Memory B cell (primary cell): Measurements from ENCODE around the gene APCDD1.

Experiments used
- ATAC-seq: fragments of 150-1000 bp; cut with Tn5 transposase; 2 replicates; pipeline ENCODE4 v1.10.0; 2021; ENCODE audit warnings: low read depth, mild to moderate bottlenecking, moderate library complexity
- DNase-seq, 2 donors: peaks; one replicate each; pipeline ENCODE4 v3.0.0; 2022; ENCODE audit warnings: low spot score in 2 of 2
- H3K27ac Mint-ChIP-seq: one replicate; pipeline ENCODE4 v1.8.0; 2022; ENCODE audit warnings: mild to moderate bottlenecking, moderate library complexity, mixed read lengths
- H3K27me3 Mint-ChIP-seq: one replicate; pipeline ENCODE4 v1.8.0; 2022; ENCODE audit warnings: mixed read lengths
- H3K36me3 Mint-ChIP-seq: one replicate; pipeline ENCODE4 v1.8.0; 2022; ENCODE audit warnings: mild to moderate bottlenecking, mixed read lengths
- H3K4me1 Mint-ChIP-seq: one replicate; pipeline ENCODE4 v1.8.0; 2022; ENCODE audit warnings: mixed read lengths
- H3K4me3 Mint-ChIP-seq: one replicate; pipeline ENCODE4 v1.8.0; 2022; ENCODE audit warnings: mild to moderate bottlenecking, moderate library complexity, mixed read lengths
- H3K9me3 Mint-ChIP-seq: one replicate; pipeline ENCODE4 v1.8.0; 2022; ENCODE audit warnings: mixed read lengths

APCDD1 gene

GRCh38 chr18:10419420-10420103 lies 34.9 kb upstream of the APCDD1 start:
- H3K4me3 Mint-ChIP-seq = no peak overlapping the region
- DNase-seq (no peak), ATAC-seq (no peak)
- H3K27me3 Mint-ChIP-seq = peaks cover 14% of the 10 kb centered on the region
- peaks cover 2% of the 10 kb centered on the region for H3K36me3 Mint-ChIP-seq
- peaks cover 3% of the 10 kb centered on the region for H3K9me3 Mint-ChIP-seq
- H3K4me1 Mint-ChIP-seq = no peaks in the 10 kb centered on the region
- no peak overlapping the region for H3K27ac Mint-ChIP-seq

DNA sequence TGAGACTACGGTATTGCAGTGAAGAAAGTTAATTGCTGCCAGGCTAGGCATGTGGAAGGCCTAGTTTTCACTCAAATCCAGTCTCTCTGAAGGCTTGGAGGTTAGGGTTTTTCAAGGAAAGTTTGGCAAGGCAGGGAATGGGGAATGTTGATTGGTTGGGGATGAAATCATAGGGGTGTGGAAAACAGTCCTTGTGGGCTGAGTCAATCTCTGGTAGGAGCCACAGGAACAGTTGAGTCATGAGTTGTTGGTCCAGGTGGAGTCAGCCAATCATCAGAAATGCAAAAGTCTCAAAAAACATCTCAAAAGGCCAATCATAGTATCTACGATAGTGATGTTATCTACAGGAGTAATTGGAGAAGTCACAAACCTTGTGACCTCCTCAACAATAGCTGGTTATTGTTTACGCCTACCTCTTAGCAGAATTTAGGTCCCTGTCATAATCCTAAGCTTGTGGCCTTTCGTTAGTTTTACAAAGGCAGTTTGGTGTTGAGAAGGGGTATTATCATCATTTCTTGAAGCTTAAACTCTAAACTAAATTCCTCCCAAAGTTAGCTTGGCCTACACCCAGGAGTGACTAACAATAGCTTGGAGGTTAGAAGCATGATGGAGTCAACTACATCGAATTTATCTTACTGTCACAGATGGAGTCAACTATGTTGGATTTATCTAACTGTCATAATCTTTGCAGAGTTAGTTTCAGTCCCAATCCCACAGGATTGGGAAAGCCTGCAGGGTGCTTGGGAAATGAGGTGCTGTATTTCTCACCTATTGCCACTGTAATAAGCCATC lies 33.7 kb upstream of the APCDD1 start:
- Mint-ChIP-seq H3K4me1 (no peaks in the 10 kb centered on the region), H3K9me3 (peaks cover 3% of the 10 kb centered on the region), H3K36me3 (peaks cover 2% of the 10 kb centered on the region), H3K27ac (no peak overlapping the region), H3K4me3 (no peak overlapping the region), H3K27me3 (peaks cover 11% of the 10 kb centered on the region)
- ATAC-seq (no peak), DNase-seq (no peak)

DNA sequence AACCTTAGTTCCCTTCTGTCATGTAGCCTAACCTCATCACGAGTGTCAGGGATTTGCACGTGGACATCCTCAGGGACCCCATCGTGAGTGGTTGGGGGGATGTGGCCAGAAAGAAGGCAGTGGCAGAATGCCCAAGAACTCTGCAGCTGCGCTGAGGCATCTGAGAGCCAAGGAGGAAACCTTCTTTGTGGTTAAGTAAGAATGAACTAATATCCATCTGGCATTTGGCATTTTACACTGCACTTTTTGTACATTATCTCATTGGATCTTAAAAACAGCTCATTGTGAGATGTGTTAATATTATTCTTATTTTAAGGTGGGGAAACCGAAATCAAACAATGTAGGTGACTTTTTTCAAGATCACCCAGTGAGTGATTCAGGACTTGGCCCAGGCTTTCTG lies 32.6 kb upstream of the APCDD1 start:
- Mint-ChIP-seq H3K4me3 (no peak overlapping the region), H3K27me3 (peaks cover 13% of the 10 kb centered on the region), H3K27ac (no peak overlapping the region), H3K4me1 (no peaks in the 10 kb centered on the region), H3K9me3 (peaks cover 3% of the 10 kb centered on the region), H3K36me3 (peaks cover 2% of the 10 kb centered on the region)
- no peak for DNase-seq
- no peak for ATAC-seq

- H3K4me1 Mint-ChIP-seq = no peaks in the 10 kb centered on the region
- H3K36me3 Mint-ChIP-seq = peaks cover 2% of the 10 kb centered on the region
- peaks cover 14% of the 10 kb centered on the region for H3K27me3 Mint-ChIP-seq
- DNase-seq (no peak), ATAC-seq (no peak)
- no peak overlapping the region for H3K4me3 Mint-ChIP-seq
- no peak overlapping the region for H3K27ac Mint-ChIP-seq
- peaks cover 3% of the 10 kb centered on the region for H3K9me3 Mint-ChIP-seq
These were observed 31.7 kb upstream of the APCDD1 start for GRCh38 chr18:10422731-10423130.

DNA sequence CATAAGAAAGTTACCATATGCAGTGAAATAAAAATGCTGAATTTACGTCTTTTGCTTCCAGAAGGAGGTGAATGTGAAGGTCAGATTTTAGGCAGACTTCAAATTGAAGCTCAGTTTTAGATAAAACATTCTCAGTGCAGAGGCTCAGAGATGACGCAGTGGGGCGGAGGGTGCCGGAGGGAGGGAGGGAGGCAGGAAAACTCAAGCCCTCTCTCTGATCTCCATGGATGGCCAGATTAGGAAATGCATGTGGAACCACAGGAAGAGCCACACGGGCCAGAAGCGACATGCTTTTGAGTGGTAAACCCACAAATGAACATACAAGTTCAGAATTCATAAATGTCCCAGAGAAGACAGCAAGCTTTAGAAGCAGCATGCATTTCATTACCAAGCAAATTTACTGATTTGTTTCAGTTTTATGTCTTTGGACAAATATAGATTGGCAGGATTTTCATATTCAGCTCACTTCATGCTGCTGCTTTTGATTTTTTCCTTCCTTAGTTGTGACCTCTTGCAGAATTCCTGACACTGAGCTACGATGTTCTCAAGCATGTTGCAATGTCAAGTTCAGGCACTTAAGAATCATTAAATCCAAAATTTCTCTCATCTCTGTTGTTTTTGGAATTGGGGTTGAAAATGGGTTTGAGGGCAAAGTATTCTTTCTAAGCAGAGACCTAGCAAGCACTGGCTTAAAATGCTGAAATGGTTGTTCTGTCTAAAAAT lies 29.7 kb upstream of the APCDD1 start:
- Mint-ChIP-seq H3K4me3 (no peak overlapping the region), H3K27ac (no peak overlapping the region), H3K27me3 (peaks cover 14% of the 10 kb centered on the region), H3K36me3 (peaks cover 2% of the 10 kb centered on the region), H3K9me3 (peaks cover 3% of the 10 kb centered on the region), H3K4me1 (no peaks in the 10 kb centered on the region)
- DNase-seq (no peak), ATAC-seq (no peak)

DNA sequence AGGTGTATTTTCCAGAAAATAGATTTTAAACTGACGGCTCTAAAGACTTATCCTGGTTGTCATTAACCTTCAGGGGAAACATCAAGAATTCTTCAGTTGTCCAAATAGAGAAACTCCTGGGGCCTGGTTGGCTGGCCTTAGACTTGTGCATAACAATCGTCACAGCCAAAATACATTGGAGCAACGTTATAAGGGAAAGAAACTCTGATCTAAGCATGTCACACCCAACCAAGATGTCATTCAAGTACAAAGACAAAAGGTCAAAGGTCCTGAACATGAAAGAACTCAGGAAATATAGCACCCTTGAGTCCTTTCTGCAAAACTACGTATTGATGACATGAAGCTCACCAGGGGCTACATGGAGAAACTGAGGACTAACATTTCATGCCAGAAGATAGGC lies 23.8 kb upstream of the APCDD1 start:
- Mint-ChIP-seq H3K36me3 (no peaks in the 10 kb centered on the region), H3K27ac (no peak overlapping the region), H3K9me3 (no peaks in the 10 kb centered on the region), H3K27me3 (peaks cover 3% of the 10 kb centered on the region), H3K4me3 (no peak overlapping the region), H3K4me1 (no peaks in the 10 kb centered on the region)
- no peak for ATAC-seq
- no peak for DNase-seq

GRCh38 chr18:10431680-10432079 lies 22.8 kb upstream of the APCDD1 start:
- no peak for ATAC-seq
- Mint-ChIP-seq H3K36me3 (no peaks in the 10 kb centered on the region), H3K27me3 (peaks cover 1% of the 10 kb centered on the region), H3K9me3 (no peaks in the 10 kb centered on the region), H3K4me1 (no peaks in the 10 kb centered on the region), H3K27ac (no peak overlapping the region), H3K4me3 (no peak overlapping the region)
- no peak for DNase-seq

DNA sequence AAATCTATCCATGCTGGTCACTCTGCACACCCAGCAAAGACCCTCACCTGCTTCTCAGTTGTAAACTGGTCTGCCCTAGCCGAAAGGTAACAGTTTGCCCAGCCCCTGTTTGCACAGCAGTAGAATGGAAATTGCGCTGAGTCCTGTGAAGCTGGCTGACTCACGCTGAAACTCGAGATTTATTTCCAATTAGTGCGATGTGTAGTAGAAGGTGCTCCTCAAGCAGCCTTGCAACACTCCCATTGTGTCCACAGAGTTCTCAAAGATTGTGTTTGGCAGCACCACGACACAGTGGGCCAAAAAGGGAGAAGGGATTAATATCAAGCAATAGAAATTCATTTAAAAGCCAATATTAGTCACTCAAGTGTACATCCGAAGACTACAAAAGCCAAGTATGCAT lies 21.7 kb upstream of the APCDD1 start:
- DNase-seq = no peak
- H3K4me1 Mint-ChIP-seq = no peaks in the 10 kb centered on the region
- H3K9me3 Mint-ChIP-seq = no peaks in the 10 kb centered on the region
- ATAC-seq = no peak
- H3K36me3 Mint-ChIP-seq = no peaks in the 10 kb centered on the region
- H3K27me3 Mint-ChIP-seq = no peaks in the 10 kb centered on the region
- no peak overlapping the region for H3K27ac Mint-ChIP-seq
- no peak overlapping the region for H3K4me3 Mint-ChIP-seq

GRCh38 chr18:10436160-10436559 lies 18.3 kb upstream of the APCDD1 start:
- no peak for ATAC-seq
- Mint-ChIP-seq H3K36me3 (no peaks in the 10 kb centered on the region), H3K27me3 (peaks cover 3% of the 10 kb centered on the region), H3K27ac (no peak overlapping the region), H3K9me3 (no peaks in the 10 kb centered on the region), H3K4me3 (no peak overlapping the region), H3K4me1 (no peaks in the 10 kb centered on the region)
- no peak for DNase-seq

- Mint-ChIP-seq H3K27ac (no peak overlapping the region), H3K4me3 (no peak overlapping the region), H3K4me1 (peaks cover 2% of the 10 kb centered on the region), H3K27me3 (peaks cover 10% of the 10 kb centered on the region), H3K36me3 (no peaks in the 10 kb centered on the region), H3K9me3 (no peaks in the 10 kb centered on the region)
- no peak for DNase-seq
- ATAC-seq = no peak
These were observed 16.6 kb upstream of the APCDD1 start for GRCh38 chr18:10437837-10438236.

- peaks cover 2% of the 10 kb centered on the region for H3K4me1 Mint-ChIP-seq
- H3K9me3 Mint-ChIP-seq = no peaks in the 10 kb centered on the region
- DNase-seq = no peak
- no peak overlapping the region for H3K27ac Mint-ChIP-seq
- no peaks in the 10 kb centered on the region for H3K36me3 Mint-ChIP-seq
- ATAC-seq = no peak
- H3K27me3 Mint-ChIP-seq = peaks cover 15% of the 10 kb centered on the region
- H3K4me3 Mint-ChIP-seq = no peak overlapping the region
These were observed 14.5 kb upstream of the APCDD1 start for GRCh38 chr18:10439898-10440297.

GRCh38 chr18:10440884-10441283 lies 13.6 kb upstream of the APCDD1 start:
- H3K36me3 Mint-ChIP-seq = no peaks in the 10 kb centered on the region
- H3K4me3 Mint-ChIP-seq = no peak overlapping the region
- H3K4me1 Mint-ChIP-seq = peaks cover 2% of the 10 kb centered on the region
- H3K9me3 Mint-ChIP-seq = no peaks in the 10 kb centered on the region
- no peak overlapping the region for H3K27ac Mint-ChIP-seq
- peaks cover 17% of the 10 kb centered on the region for H3K27me3 Mint-ChIP-seq
- DNase-seq = no peak
- ATAC-seq = no peak

DNA sequence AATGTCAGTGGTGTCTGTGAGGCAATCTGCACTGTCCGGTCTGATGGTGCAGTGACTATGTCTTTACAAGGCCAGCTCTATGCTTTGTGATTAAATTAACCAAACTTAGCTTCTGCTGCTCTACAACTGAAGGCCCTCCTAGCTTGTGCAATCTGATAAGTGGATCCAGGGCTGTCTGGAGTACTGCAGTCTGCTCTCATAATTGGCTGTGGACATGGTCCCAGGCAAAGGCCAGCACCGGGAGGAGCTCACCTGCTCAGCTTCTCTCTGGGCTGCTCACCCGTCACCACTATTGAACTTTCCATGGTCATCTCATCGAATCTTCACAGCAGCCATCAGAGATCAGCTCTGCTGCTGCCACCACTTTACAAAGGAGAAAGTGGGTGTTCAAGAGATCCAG lies 13.0 kb upstream of the APCDD1 start:
- ATAC-seq = no peak

GRCh38 chr18:10442551-10442971 lies 11.9 kb upstream of the APCDD1 start:
- H3K9me3 Mint-ChIP-seq = no peaks in the 10 kb centered on the region
- no peak overlapping the region for H3K27ac Mint-ChIP-seq
- peaks cover 2% of the 10 kb centered on the region for H3K4me1 Mint-ChIP-seq
- H3K27me3 Mint-ChIP-seq = peaks cover 17% of the 10 kb centered on the region
- no peak for DNase-seq
- H3K4me3 Mint-ChIP-seq = no peak overlapping the region
- no peaks in the 10 kb centered on the region for H3K36me3 Mint-ChIP-seq
- no peak for ATAC-seq

More for the DNA sequence above, 13.0 kb upstream of the APCDD1 start:
- no peak overlapping the region for H3K27ac Mint-ChIP-seq
- H3K9me3 Mint-ChIP-seq = no peaks in the 10 kb centered on the region
- no peaks in the 10 kb centered on the region for H3K36me3 Mint-ChIP-seq
- peaks cover 2% of the 10 kb centered on the region for H3K4me1 Mint-ChIP-seq
- H3K4me3 Mint-ChIP-seq = no peak overlapping the region
- DNase-seq = no peak
- H3K27me3 Mint-ChIP-seq = peaks cover 17% of the 10 kb centered on the region
